HL-60 (cell line): ENCODE results near the gene STIM2.

ENCODE experiments used
- DNase-seq, 2 experiments: peaks; one replicate each; pipeline ENCODE4 v3.0.0-alpha.2; 2010 to 2020; ENCODE audit warnings: low read depth in 1 of 2, low spot score in 1 of 2
- H3K27ac ChIP-seq: fragments of 250-450 bp; sonication (Bioruptor Pico); replicated peaks from 2 replicates; pipeline ENCODE4 v1.5.1; 2020; ENCODE audit warnings: mild to moderate bottlenecking, moderate library complexity
- H3K27me3 ChIP-seq: fragments of 250-450 bp; sonication (Bioruptor Pico); 2 replicates; pipeline ENCODE4 v1.5.1; 2021; ENCODE audit warnings: mild to moderate bottlenecking, moderate library complexity; ENCODE audit not compliant: insufficient read depth, poor library complexity, severe bottlenecking
- H3K4me3 ChIP-seq: replicated peaks from 2 replicates; pipeline ENCODE4 v1.5.1; 2011; ENCODE audit warnings: mild to moderate bottlenecking, control low read depth, low read length; ENCODE audit not compliant: insufficient read depth
- CTCF ChIP-seq: IDR thresholded peaks from one replicate; pipeline ENCODE4 v1.5.1; 2011; ENCODE audit warnings: low read length, control low read depth, inconsistent platforms; ENCODE audit not compliant: insufficient read depth
- GABPA ChIP-seq: IDR thresholded peaks from 2 replicates; pipeline ENCODE4 v1.6.1; 2012; ENCODE audit warnings: low read depth
- POLR2AphosphoS5 ChIP-seq: IDR thresholded peaks from 2 replicates; pipeline ENCODE4 v1.6.1; 2012; ENCODE audit warnings: low read depth
- REST ChIP-seq: IDR thresholded peaks from 2 replicates; pipeline ENCODE4 v1.6.1; 2012; ENCODE audit warnings: low read depth; ENCODE audit not compliant: insufficient replicate concordance
- SPI1 ChIP-seq: IDR thresholded peaks from 2 replicates; pipeline ENCODE4 v1.6.1; 2012; ENCODE audit warnings: low read depth, mild to moderate bottlenecking, borderline replicate concordance

STIM2 gene

GRCh38 chr4:26952891-26953290 is 92.2 kb downstream of the STIM2 start:
- TF ChIP-seq CTCF (no peak), SPI1 (no peak), REST (no peak), POLR2AphosphoS5 (no peak), GABPA (no peak)

GRCh38 chr4:26953366-26953765 is 92.7 kb downstream of the STIM2 start:
- TF ChIP-seq REST = no peak
- no peak for TF ChIP-seq CTCF
- no peak for TF ChIP-seq POLR2AphosphoS5
- no peak overlapping the region for H3K4me3 ChIP-seq
- H3K27me3 ChIP-seq = no peaks in the 10 kb centered on the region
- DNase-seq = no peak
- no peak overlapping the region for H3K27ac ChIP-seq

More at GRCh38 chr4:26952891-26953290, 92.2 kb downstream of the STIM2 start:
- no peak overlapping the region for H3K4me3 ChIP-seq
- no peak overlapping the region for H3K27ac ChIP-seq
- no peak for DNase-seq
- no peaks in the 10 kb centered on the region for H3K27me3 ChIP-seq

GRCh38 chr4:26953770-26954423 is 93.3 kb downstream of the STIM2 start:
- TF ChIP-seq REST (no peak), CTCF (no peak), SPI1 (no peak), POLR2AphosphoS5 (no peak), GABPA (no peak)
- no peak overlapping the region for H3K27ac ChIP-seq
- no peaks in the 10 kb centered on the region for H3K27me3 ChIP-seq
- no peak for DNase-seq
- H3K4me3 ChIP-seq = no peak overlapping the region
